HG03095 (cell line): ENCODE data around the gene SLC7A9.
"Not testable (repeated sequence)": the region's sequence is repeated elsewhere in the genome, so short reads cannot be mapped to it uniquely, and the experiment has no call there.

Source experiments
- ATAC-seq: cut with Tn5 transposase; IDR thresholded peaks from one replicate; pipeline ENCODE4 v1.9.1; 2021; ENCODE audit warnings: moderate library complexity; ENCODE audit not compliant: unreplicated experiment

The SLC7A9 gene

GRCh38 chr19:32865326-32865725 is 4.2 kb downstream of the SLC7A9 start:
- ATAC-seq, result no peak

DNA sequence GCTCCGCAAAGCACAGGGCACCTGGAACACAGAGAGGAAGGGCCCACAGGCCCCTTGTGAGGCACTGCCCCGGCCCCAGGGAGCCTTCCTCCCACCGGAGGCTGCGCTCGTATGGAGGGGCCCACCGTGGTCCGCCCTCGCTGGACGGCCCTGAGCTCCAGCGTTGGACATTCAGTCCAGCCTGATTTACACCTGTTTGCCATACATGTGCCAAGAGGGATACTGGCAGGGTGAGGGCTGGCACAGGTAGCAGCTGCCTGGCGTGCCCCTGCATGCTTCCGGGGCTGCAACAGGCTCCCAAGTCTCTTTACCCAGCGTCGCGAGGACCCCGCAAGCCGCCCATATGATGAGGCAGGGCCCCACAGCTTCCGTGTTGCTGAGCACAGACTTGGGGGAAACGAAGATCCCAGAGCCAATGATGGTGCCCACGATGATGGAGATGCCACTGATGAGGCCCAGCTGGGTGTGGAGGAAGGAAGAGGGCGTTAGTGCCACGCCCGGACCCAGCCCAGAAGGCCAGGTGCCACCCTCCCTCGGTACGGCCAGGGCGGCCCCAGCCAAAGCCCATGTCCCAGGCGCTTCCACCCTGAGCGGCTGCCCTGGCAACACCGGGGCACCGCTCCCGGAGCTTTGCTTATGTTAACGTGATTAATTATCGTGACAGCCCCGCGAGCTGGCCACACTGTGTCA is 5.1 kb downstream of the SLC7A9 start:
- ATAC-seq, result no peak

GRCh38 chr19:32863841-32864240 is 5.7 kb downstream of the SLC7A9 start:
- ATAC-seq, result no peak

DNA sequence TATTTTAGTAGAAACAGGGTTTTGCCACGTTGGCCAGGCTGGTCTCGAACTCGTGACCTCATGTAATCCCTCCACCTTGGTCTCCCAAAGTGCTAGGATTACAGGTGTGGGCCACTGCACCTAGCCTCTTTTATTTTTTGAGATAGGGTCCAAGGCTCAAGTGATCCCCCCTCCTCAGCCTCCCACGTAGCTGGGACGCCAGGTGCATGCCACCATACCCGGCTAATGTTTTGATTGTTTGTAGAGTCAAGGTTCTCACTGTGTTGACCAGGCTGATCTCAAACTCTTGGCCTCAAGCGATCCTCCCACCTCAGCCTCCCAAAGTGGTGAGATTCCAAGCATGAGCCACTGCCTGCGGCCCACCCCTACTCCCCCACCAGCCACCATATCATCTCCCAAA is 6.3 kb downstream of the SLC7A9 start:
- ATAC-seq, result no peak

- no peak for ATAC-seq
These were observed 6.8 kb downstream of the SLC7A9 start for GRCh38 chr19:32862741-32863140.

DNA sequence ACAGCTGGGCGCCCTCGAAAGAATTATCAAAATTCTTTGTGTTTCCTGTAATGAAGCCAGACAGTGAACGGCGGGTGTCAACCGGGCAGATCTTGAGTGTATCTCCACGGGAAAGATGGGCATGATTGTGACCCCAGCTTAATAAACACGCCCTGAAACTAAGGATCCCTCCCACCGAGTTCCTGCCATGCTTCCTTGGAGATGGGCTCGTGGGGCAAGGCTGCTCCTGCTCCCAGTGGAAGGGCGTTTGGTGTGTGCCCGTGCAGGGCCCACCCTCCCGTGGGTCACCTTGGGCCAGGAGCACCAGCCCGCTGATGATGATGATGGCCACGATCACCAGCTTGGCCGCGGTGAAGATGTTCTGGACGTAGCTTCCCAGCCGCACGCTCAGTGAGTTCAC is 7.4 kb downstream of the SLC7A9 start:
- ATAC-seq, result no peak

- ATAC-seq, result no peak
These were observed 8.0 kb downstream of the SLC7A9 start for GRCh38 chr19:32861596-32861995.

GRCh38 chr19:32859591-32859990 is 10.0 kb downstream of the SLC7A9 start:
- no peak for ATAC-seq

DNA sequence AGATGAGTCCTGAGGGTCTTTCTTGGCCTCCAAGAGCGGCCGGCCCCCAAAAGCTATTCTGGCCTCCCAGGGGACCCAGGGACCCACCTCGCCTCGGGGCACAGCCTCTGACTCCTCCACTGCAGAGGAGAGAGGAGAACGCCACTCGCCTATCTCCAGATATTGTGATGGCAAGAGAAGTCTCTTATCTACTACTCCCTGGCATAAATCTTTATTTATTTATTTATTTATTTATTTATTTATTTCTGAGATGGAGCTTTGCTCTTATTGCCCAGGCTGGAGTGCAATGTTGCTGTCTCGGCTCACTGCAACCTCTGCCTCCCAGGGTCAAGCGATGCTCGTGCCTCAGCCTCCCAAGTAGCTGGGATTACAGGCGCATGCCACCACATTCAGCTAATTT is 11.0 kb downstream of the SLC7A9 start:
- ATAC-seq, result no peak

DNA sequence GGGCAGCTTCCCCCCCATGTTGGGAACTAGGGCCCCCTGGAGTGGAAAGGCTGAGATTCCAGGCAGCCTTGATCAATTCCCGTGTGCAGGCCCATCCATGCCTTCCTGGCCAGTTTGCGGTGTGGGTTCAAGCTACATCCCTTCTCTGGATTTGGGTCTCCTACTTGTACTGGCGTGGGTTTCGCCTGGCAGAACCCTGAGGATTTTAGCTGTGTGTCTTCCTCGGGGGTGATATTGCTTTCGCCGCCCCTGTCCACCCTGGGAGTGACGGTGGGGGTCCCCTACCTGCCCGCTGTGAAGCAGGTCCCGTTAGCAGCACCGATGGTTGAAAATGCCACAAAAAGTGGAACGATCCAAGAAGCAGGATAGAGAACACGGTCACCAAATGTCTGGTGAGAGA is 11.4 kb downstream of the SLC7A9 start:
- no peak for ATAC-seq

GRCh38 chr19:32857584-32857983 is 12.0 kb downstream of the SLC7A9 start:
- ATAC-seq, result no peak

DNA sequence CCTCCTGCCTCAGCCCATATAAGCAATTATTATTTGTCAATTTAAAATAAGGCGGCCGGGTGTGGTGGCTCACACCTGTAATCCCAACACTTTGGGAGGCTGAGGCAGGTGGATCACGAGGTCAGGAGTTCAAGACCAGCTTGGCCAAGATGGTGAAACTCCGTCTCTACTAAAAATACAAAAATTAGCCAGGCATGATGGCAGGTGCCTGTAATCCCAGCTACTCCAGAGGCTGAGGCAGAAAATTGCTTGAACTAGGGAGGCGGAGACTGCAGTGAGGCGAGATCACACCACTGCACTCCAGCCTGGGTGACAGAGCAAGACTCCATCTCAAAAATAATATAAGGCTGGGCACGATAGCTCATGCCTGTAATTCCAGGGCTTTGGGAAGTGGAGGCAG is 12.7 kb downstream of the SLC7A9 start:
- ATAC-seq, result not testable (repeated sequence)

DNA sequence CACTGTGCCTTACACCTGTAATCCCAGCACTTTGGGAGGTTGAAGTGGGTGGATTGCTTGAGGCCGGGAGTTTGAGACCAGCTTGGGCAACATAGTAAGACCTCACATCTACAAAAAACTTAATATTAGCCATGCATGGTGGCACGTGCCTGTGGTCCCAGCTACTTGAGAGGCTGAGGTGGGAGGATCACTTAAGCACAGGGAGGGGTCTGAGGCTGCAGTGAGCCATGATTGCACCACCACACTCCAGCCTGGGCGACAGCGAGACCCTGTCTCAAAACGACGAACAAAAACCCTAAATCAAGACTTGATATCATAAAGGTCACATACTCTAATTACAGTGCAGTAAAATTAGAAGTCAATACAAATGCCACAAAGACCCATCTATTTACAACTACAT is 17.4 kb downstream of the SLC7A9 start:
- no peak for ATAC-seq

GRCh38 chr19:32848035-32848434 is 21.5 kb downstream of the SLC7A9 start:
- not testable (repeated sequence) for ATAC-seq

DNA sequence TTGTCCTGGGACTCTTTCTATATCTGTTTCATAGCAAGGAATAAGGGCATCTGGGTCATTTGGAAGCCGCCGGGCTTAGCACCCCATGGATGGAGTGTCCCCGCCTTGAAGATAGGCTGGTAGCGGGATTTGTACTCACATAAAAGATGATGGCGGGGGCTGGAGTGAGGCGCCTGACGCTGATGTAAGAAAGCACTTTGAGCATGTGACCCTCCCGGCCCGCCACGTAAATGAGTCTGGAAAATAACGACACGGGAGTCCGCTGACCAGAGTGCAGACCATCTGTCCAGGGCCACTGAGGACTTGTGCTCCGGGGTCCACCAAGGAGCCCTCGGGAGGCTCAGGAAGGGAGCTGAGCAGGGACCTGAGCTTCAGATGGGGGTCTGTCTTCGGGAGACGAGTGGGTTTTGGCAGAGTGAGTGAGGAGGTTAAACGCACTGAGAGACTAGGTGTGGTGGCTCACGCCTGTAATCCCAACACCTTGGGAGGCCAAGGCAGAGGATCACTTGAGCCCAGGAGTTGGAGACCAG is 25.8 kb downstream of the SLC7A9 start:
- ATAC-seq, result no peak

- no peak for ATAC-seq
These were observed 27.5 kb downstream of the SLC7A9 start for GRCh38 chr19:32842061-32842460.

DNA sequence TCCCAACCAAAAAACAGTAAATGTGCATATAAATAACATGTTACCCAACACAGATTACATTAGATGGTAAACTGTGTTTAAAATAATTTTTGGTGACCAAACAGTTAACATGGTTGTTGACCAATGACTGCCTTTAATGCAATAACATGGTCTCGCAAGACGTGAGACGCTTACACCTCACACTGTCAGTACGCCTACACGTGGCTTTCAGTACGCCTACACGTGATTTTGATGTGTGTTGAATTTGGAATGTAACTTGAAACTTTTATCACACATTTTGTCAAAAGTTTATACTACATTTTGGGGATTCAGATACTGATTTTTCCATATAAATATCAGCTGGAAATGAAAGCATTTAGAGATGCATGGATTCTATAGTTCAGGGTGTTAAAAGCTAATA is 32.0 kb downstream of the SLC7A9 start:
- no peak for ATAC-seq

- not testable (repeated sequence) for ATAC-seq
These were observed 36.2 kb downstream of the SLC7A9 start for GRCh38 chr19:32833388-32833787.

- ATAC-seq, result not testable (repeated sequence)
These were observed 36.7 kb downstream of the SLC7A9 start for GRCh38 chr19:32832825-32833224.

DNA sequence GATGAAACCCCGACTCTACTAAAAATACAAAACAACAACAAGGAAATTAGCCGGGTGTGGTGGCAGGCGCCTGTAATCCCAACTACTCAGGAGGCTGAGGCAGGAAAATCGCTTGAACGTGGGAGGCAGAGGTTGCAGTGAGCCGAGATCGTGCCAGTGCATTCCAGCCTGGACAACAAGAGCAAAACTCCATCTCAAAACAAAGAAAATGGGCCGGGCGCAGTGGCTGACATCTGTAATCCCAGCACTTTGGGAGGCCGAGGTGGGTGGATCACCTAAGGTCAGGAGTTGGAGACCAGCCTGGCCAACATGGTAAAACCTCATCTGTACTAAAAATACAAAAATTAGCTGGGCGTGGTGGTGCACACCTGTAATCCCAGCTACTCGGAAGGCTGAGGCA is 37.5 kb downstream of the SLC7A9 start:
- not testable (repeated sequence) for ATAC-seq

- ATAC-seq, result no peak
These were observed 38.0 kb downstream of the SLC7A9 start for GRCh38 chr19:32831611-32832010.

DNA sequence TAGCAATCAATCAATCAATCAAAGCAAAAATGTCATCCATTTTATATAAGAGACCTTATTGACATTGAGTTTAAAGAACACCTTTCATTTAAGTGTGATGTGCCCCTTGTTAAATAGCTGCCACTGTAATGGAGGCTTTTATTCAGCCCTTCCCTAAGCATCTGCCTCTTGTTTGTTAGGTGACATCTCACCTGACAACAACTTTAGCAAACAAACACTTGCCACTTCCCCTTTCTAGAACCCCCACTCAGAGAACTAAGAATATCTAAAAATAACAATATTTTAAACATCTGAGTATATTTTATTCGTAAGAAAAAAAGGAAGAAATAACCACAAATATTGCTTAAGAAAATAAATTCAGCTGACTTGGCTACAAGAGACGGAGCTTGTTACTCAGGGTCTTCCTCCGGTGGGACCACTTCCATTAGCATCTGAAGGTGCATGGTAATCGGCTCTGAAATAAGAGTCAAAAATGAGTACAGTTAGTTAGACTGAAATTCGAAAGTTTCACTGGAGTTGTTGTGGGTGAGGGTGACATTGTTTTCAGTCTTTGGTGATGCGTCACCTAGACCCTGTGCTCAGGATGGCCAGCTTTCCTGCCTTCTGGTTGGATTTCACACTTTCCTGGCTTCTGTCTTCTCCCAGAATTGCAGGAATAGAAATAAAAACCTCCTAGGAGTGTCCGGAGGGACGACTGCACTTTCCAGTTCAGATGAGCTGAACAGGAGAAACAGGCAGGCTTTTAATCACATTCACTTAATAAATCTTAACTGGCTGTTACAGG is 39.1 kb downstream of the SLC7A9 start:
- ATAC-seq, result no peak
